ENCODE data around the gene DVL2. TPM values are rescaled to one million over a fixed set of nuclear protein-coding genes. Genes with fewer than 3 reads are reported as not detected.

DVL2 gene
- total RNA-seq, 1 donor from 2014 or later, result 34.4 TPM

DNA sequence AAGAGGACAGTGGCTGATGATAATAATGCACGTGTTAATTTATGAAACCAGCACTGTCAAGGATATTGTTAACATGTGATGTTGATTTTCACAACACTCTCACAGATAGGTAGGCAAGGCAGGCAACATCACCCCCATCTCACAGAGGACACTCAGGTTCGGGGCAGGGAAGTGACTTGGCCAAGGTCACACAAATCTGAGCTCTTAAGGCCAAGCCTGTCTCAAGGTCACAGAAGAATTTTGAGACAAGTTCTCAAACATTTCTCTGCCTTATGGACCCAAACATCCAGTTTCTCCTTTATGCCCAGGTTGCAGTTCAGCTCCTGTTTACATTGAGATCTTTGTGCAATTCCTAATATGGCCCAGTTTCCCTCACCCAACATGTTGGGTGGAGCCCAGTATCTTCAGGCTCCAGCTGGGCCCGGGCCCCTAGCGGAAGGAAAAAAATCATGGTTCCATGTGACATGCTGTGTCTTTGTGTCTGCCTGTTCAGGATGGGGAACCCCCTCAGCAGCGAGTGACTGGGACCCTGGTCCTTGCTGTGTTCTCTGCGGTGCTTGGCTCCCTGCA is 48.5 kb upstream of the DVL2 start:
- Histone ChIP-seq H3K9me3 (ENCODE audit: insufficient read depth, low read depth, low read length) (no peaks in the 10 kb centered on the region), H3K4me3 (ENCODE audit: insufficient read depth, low read depth, low read length) (no peak overlapping the region), H4K20me1 (ENCODE audit: insufficient read depth, low read length) (no peaks in the 10 kb centered on the region), H3K27me3 (ENCODE audit: insufficient read depth, low read length) (peaks cover 28% of the 10 kb centered on the region), H3K4me2 (ENCODE audit: low read length) (no peak overlapping the region), H3K9ac (ENCODE audit: low read length) (no peak overlapping the region), H3K79me2 (ENCODE audit: insufficient read depth, low read length) (no peaks in the 10 kb centered on the region), H3K36me3 (ENCODE audit: insufficient read depth, low read length) (no peaks in the 10 kb centered on the region), H2AFZ (ENCODE audit: low read depth, low read length) (no peak overlapping the region), H3K4me1 (ENCODE audit: insufficient read depth, low read length) (peaks cover 14% of the 10 kb centered on the region), H3K27ac (ENCODE audit: low read depth, low read length) (no peak overlapping the region)
- Mint-ChIP-seq H3K27ac (ENCODE audit: unreplicated experiment) (no peak overlapping the region), H3K4me1 (ENCODE audit: low read depth, unreplicated experiment) (no peaks in the 10 kb centered on the region), H3K9me3 (ENCODE audit: unreplicated experiment) (no peaks in the 10 kb centered on the region), H3K4me3 (ENCODE audit: unreplicated experiment) (no peak overlapping the region), H3K36me3 (ENCODE audit: low read depth, unreplicated experiment) (no peaks in the 10 kb centered on the region), H3K27me3 (ENCODE audit: low read depth, unreplicated experiment) (peaks cover 54% of the 10 kb centered on the region)
- FAIRE-seq, result no peak
- DNase-seq (ENCODE audit: low read depth), result no peak
- no peak for TF ChIP-seq EZH2 (IDR thresholded peaks at IDR 0.05; ENCODE audit: insufficient read depth, low read length)
- TF ChIP-seq, protein P1, sequence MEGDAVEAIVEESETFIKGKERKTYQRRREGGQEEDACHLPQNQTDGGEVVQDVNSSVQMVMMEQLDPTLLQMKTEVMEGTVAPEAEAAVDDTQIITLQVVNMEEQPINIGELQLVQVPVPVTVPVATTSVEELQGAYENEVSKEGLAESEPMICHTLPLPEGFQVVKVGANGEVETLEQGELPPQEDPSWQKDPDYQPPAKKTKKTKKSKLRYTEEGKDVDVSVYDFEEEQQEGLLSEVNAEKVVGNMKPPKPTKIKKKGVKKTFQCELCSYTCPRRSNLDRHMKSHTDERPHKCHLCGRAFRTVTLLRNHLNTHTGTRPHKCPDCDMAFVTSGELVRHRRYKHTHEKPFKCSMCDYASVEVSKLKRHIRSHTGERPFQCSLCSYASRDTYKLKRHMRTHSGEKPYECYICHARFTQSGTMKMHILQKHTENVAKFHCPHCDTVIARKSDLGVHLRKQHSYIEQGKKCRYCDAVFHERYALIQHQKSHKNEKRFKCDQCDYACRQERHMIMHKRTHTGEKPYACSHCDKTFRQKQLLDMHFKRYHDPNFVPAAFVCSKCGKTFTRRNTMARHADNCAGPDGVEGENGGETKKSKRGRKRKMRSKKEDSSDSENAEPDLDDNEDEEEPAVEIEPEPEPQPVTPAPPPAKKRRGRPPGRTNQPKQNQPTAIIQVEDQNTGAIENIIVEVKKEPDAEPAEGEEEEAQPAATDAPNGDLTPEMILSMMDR (IDR thresholded peaks at IDR 0.05; ENCODE audit: insufficient read depth, low read depth, low read length), result no peak

DNA sequence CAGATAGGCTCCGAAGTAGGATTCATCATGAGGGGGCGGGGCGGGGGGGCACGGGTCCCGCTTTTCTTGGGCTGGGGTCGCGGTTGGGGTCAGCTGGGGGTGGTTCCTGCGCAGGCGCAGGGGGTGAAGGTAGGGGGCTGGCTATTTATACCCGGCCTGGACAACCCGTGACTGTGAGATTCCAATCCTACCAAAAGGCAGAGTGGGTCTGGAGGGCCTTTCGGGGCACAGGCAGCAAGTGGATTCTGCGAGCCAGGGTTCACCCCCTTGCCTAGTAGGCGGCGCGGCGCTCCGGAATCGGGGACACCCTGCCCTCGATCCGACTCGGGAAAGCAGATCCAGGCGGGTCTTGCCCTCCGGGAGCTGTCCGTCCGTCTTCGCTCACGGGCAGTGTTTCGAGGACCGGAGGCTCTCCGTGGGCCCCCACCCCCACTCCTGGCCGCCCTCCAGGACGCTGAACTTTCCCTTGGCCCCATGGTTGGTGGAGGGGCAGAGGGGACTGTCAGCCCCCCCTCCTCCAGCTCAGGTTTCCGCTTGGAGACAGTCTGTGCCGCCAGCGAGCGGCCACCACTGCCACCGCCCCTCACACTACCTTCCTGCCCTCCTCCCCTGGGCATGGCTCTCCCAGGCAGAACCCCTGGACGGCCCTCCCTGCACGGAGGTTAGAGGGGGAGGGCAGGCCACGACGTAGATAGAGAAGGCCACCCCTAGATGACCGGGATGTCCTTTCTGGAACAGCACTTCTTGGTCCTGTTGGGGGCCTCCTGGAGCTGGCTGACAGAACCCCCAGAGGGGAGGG is 47.8 kb upstream of the DVL2 start:
- peaks cover 14% of the 10 kb centered on the region for H3K4me1 ChIP-seq (ENCODE audit: insufficient read depth, low read length)
- DNase-seq (ENCODE audit: low read depth), result no peak
- no peaks in the 10 kb centered on the region for H3K36me3 Mint-ChIP-seq (ENCODE audit: low read depth, unreplicated experiment)
- no peaks in the 10 kb centered on the region for H3K9me3 ChIP-seq (ENCODE audit: insufficient read depth, low read depth, low read length)
- no peaks in the 10 kb centered on the region for H3K4me1 Mint-ChIP-seq (ENCODE audit: low read depth, unreplicated experiment)
- peak overlapping the region; percentile 33 for H3K4me3 ChIP-seq (ENCODE audit: insufficient read depth, low read depth, low read length)
- no peak overlapping the region for H3K9ac ChIP-seq (ENCODE audit: low read length)
- FAIRE-seq, result no peak
- H3K27ac Mint-ChIP-seq (ENCODE audit: unreplicated experiment), result no peak overlapping the region
- TF ChIP-seq, protein P1 (IDR thresholded peaks at IDR 0.05; ENCODE audit: insufficient read depth, low read depth, low read length), result no peak
- TF ChIP-seq EZH2 (IDR thresholded peaks at IDR 0.05; ENCODE audit: insufficient read depth, low read length), result peak; percentile 88
- H3K36me3 ChIP-seq (ENCODE audit: insufficient read depth, low read length), result no peaks in the 10 kb centered on the region
- no peak overlapping the region for H2AFZ ChIP-seq (ENCODE audit: low read depth, low read length)
- no peaks in the 10 kb centered on the region for H3K79me2 ChIP-seq (ENCODE audit: insufficient read depth, low read length)
- H3K27me3 ChIP-seq (ENCODE audit: insufficient read depth, low read length), result peaks cover 25% of the 10 kb centered on the region
- H3K27me3 Mint-ChIP-seq (ENCODE audit: low read depth, unreplicated experiment), result peaks cover 48% of the 10 kb centered on the region
- peak overlapping the region; percentile 76 for H3K4me3 Mint-ChIP-seq (ENCODE audit: unreplicated experiment)
- H3K4me2 ChIP-seq (ENCODE audit: low read length), result peak overlapping the region; percentile 97
- H4K20me1 ChIP-seq (ENCODE audit: insufficient read depth, low read length), result no peaks in the 10 kb centered on the region
- H3K9me3 Mint-ChIP-seq (ENCODE audit: unreplicated experiment), result no peaks in the 10 kb centered on the region
- no peak overlapping the region for H3K27ac ChIP-seq (ENCODE audit: low read depth, low read length)

All from astrocyte (in vitro differentiated cells and primary cell).